Mesendoderm (in vitro differentiated cells): ENCODE results near the gene RPS19.

Source experiments
- DNase-seq: peaks from one replicate; pipeline ENCODE4 v3.0.0; 2013
- H2AK5ac ChIP-seq: 2 replicates; pipeline ENCODE4 v1.6.1; 2013; ENCODE audit warnings: low read length, inconsistent platforms
- H2BK120ac ChIP-seq: 2 replicates; pipeline ENCODE4 v1.6.1; 2013; ENCODE audit warnings: low read depth, mild to moderate bottlenecking, low read length, moderate library complexity, mixed read lengths
- H2BK15ac ChIP-seq: replicated peaks from 2 replicates; pipeline ENCODE4 v1.6.1; 2013; ENCODE audit warnings: low read depth, mild to moderate bottlenecking, moderate library complexity
- H2BK5ac ChIP-seq: 2 replicates; pipeline ENCODE4 v1.6.1; 2013; ENCODE audit warnings: low read length, inconsistent platforms
- H3K18ac ChIP-seq: 2 replicates; pipeline ENCODE4 v1.6.1; 2013; ENCODE audit warnings: mild to moderate bottlenecking, low read length, mixed read lengths
- H3K23ac ChIP-seq: one replicate; pipeline ENCODE4 v1.6.1; 2013; ENCODE audit warnings: low read length
- H3K27ac ChIP-seq: 2 replicates; pipeline ENCODE4 v1.5.1; 2013; ENCODE audit warnings: low read depth, mild to moderate bottlenecking, inconsistent platforms, low read length, moderate library complexity
- H3K27me3 ChIP-seq: 2 replicates; pipeline ENCODE4 v1.6.1; 2013; ENCODE audit warnings: low read length, control low read depth, mild to moderate bottlenecking, inconsistent platforms; ENCODE audit not compliant: insufficient read depth, poor library complexity
- H3K36me3 ChIP-seq: 2 replicates; pipeline ENCODE4 v1.6.1; 2013; ENCODE audit warnings: low read length, inconsistent platforms; ENCODE audit not compliant: control insufficient read depth, insufficient read depth
- H3K4ac ChIP-seq: one replicate; pipeline ENCODE4 v1.6.1; 2013; ENCODE audit warnings: low read depth, mild to moderate bottlenecking, low read length, moderate library complexity
- H3K4me1 ChIP-seq: 2 replicates; pipeline ENCODE4 v1.6.1; 2013; ENCODE audit warnings: low read depth, low read length, inconsistent platforms; ENCODE audit not compliant: control insufficient read depth
- H3K4me2 ChIP-seq: 2 replicates; pipeline ENCODE4 v1.6.1; 2013; ENCODE audit warnings: low read length
- H3K4me3 ChIP-seq: 2 replicates; pipeline ENCODE4 v1.5.1; 2013; ENCODE audit warnings: mild to moderate bottlenecking, low read length
- H3K56ac ChIP-seq: one replicate; pipeline ENCODE4 v1.6.1; 2013; ENCODE audit warnings: low read length
- H3K79me1 ChIP-seq: 2 replicates; pipeline ENCODE4 v1.6.1; 2013; ENCODE audit warnings: low read length, inconsistent platforms
- H3K79me2 ChIP-seq: 2 replicates; pipeline ENCODE4 v1.6.1; 2013; ENCODE audit warnings: mild to moderate bottlenecking, low read length; ENCODE audit not compliant: control insufficient read depth, insufficient read depth
- H3K9ac ChIP-seq: 2 replicates; pipeline ENCODE4 v1.6.1; 2013; ENCODE audit warnings: low read length, inconsistent platforms
- H4K5ac ChIP-seq: one replicate; pipeline ENCODE4 v1.6.1; 2013; ENCODE audit warnings: low read length
- H4K8ac ChIP-seq: one replicate; pipeline ENCODE4 v1.6.1; 2013; ENCODE audit warnings: low read depth, mild to moderate bottlenecking, control low read depth, low read length, moderate library complexity
- WGBS: extraction: QIAGEN DNeasy Blood & Tissue Kit; methylation state at CpG from one replicate; pipeline ENCODE4 v1.1.7; 2013; ENCODE audit warnings: low lambda C conversion rate, missing lambda C conversion rate; ENCODE audit not compliant: insufficient coverage; ENCODE audit errors: extremely low coverage; 5-methylcytosine and 5-hydroxymethylcytosine counted together

Gene RPS19

GRCh38 chr19:41898235-41898634 lies 38.2 kb downstream of the RPS19 start:
- no peak for DNase-seq
- no peak overlapping the region for H4K5ac ChIP-seq
- no peak overlapping the region for H2BK120ac ChIP-seq
- H3K4me2 ChIP-seq, result no peak overlapping the region
- H3K27me3 ChIP-seq, result no peaks in the 10 kb centered on the region
- no peak overlapping the region for H3K4me3 ChIP-seq
- H2BK15ac ChIP-seq, result no peak overlapping the region
- no peak overlapping the region for H3K56ac ChIP-seq
- H3K79me2 ChIP-seq, result no peaks in the 10 kb centered on the region
- no peak overlapping the region for H3K27ac ChIP-seq
- H3K23ac ChIP-seq, result no peak overlapping the region
- H2BK5ac ChIP-seq, result no peak overlapping the region
- WGBS, result no CpG with 5 or more reads among the region's 15 CpGs
- H4K8ac ChIP-seq, result no peak overlapping the region
- no peak overlapping the region for H2AK5ac ChIP-seq
- peaks cover 3% of the 10 kb centered on the region for H3K36me3 ChIP-seq
- H3K18ac ChIP-seq, result no peak overlapping the region
- H3K79me1 ChIP-seq, result no peaks in the 10 kb centered on the region
- H3K4me1 ChIP-seq, result no peaks in the 10 kb centered on the region
- no peak overlapping the region for H3K9ac ChIP-seq
- no peak overlapping the region for H3K4ac ChIP-seq

GRCh38 chr19:41901707-41902360 lies 41.8 kb downstream of the RPS19 start:
- WGBS, result no CpG with 5 or more reads among the region's 21 CpGs
- no peak overlapping the region for H4K5ac ChIP-seq
- H3K4me1 ChIP-seq, result no peaks in the 10 kb centered on the region
- H3K56ac ChIP-seq, result no peak overlapping the region
- H3K79me1 ChIP-seq, result no peaks in the 10 kb centered on the region
- H4K8ac ChIP-seq, result no peak overlapping the region
- H3K9ac ChIP-seq, result no peak overlapping the region
- H3K79me2 ChIP-seq, result no peaks in the 10 kb centered on the region
- H3K23ac ChIP-seq, result no peak overlapping the region
- H2BK15ac ChIP-seq, result no peak overlapping the region
- no peak for DNase-seq
- no peak overlapping the region for H2BK5ac ChIP-seq
- no peaks in the 10 kb centered on the region for H3K27me3 ChIP-seq
- peaks cover 6% of the 10 kb centered on the region for H3K36me3 ChIP-seq
- no peak overlapping the region for H2BK120ac ChIP-seq
- H3K18ac ChIP-seq, result no peak overlapping the region
- no peak overlapping the region for H3K27ac ChIP-seq
- H3K4ac ChIP-seq, result no peak overlapping the region
- H3K4me3 ChIP-seq, result no peak overlapping the region
- no peak overlapping the region for H2AK5ac ChIP-seq
- no peak overlapping the region for H3K4me2 ChIP-seq

GRCh38 chr19:41902594-41902993 lies 42.5 kb downstream of the RPS19 start:
- H3K9ac ChIP-seq, result no peak overlapping the region
- no peak overlapping the region for H2BK15ac ChIP-seq
- no peak overlapping the region for H3K27ac ChIP-seq
- H2BK5ac ChIP-seq, result no peak overlapping the region
- no peak overlapping the region for H3K56ac ChIP-seq
- H3K4ac ChIP-seq, result no peak overlapping the region
- no peak overlapping the region for H4K8ac ChIP-seq
- no peak overlapping the region for H3K4me2 ChIP-seq
- no CpG with 5 or more reads among the region's 17 CpGs for WGBS
- H4K5ac ChIP-seq, result no peak overlapping the region
- no peaks in the 10 kb centered on the region for H3K79me1 ChIP-seq
- no peak for DNase-seq
- no peak overlapping the region for H2AK5ac ChIP-seq
- no peak overlapping the region for H2BK120ac ChIP-seq
- no peaks in the 10 kb centered on the region for H3K27me3 ChIP-seq
- H3K4me3 ChIP-seq, result no peak overlapping the region
- H3K18ac ChIP-seq, result no peak overlapping the region
- no peaks in the 10 kb centered on the region for H3K79me2 ChIP-seq
- no peak overlapping the region for H3K23ac ChIP-seq
- H3K36me3 ChIP-seq, result peaks cover 6% of the 10 kb centered on the region
- H3K4me1 ChIP-seq, result no peaks in the 10 kb centered on the region

- no peak overlapping the region for H2BK120ac ChIP-seq
- no peak overlapping the region for H3K9ac ChIP-seq
- no peak overlapping the region for H3K4ac ChIP-seq
- no peak overlapping the region for H2BK5ac ChIP-seq
- no peak overlapping the region for H3K18ac ChIP-seq
- no peak overlapping the region for H3K27ac ChIP-seq
- peaks cover 6% of the 10 kb centered on the region for H3K36me3 ChIP-seq
- H3K79me2 ChIP-seq, result no peaks in the 10 kb centered on the region
- no peak overlapping the region for H4K5ac ChIP-seq
- no peak overlapping the region for H3K23ac ChIP-seq
- no peaks in the 10 kb centered on the region for H3K27me3 ChIP-seq
- H3K4me2 ChIP-seq, result no peak overlapping the region
- WGBS, result no CpG with 5 or more reads among the region's 19 CpGs
- H3K56ac ChIP-seq, result no peak overlapping the region
- no peak overlapping the region for H3K4me3 ChIP-seq
- no peak overlapping the region for H2BK15ac ChIP-seq
- no peaks in the 10 kb centered on the region for H3K4me1 ChIP-seq
- H2AK5ac ChIP-seq, result no peak overlapping the region
- no peak for DNase-seq
- no peak overlapping the region for H4K8ac ChIP-seq
- H3K79me1 ChIP-seq, result no peaks in the 10 kb centered on the region
These were observed 43.3 kb downstream of the RPS19 start for GRCh38 chr19:41903193-41903953.

- H3K9ac ChIP-seq, result no peak overlapping the region
- H3K18ac ChIP-seq, result no peak overlapping the region
- no peaks in the 10 kb centered on the region for H3K79me2 ChIP-seq
- no peak overlapping the region for H4K5ac ChIP-seq
- DNase-seq, result no peak
- H2BK5ac ChIP-seq, result no peak overlapping the region
- H3K79me1 ChIP-seq, result no peaks in the 10 kb centered on the region
- no peak overlapping the region for H3K27ac ChIP-seq
- H3K4me3 ChIP-seq, result no peak overlapping the region
- no peak overlapping the region for H2AK5ac ChIP-seq
- no CpG with 5 or more reads among the region's 30 CpGs for WGBS
- peaks cover 6% of the 10 kb centered on the region for H3K36me3 ChIP-seq
- no peak overlapping the region for H3K23ac ChIP-seq
- no peak overlapping the region for H3K4me2 ChIP-seq
- no peak overlapping the region for H3K4ac ChIP-seq
- no peaks in the 10 kb centered on the region for H3K27me3 ChIP-seq
- no peak overlapping the region for H4K8ac ChIP-seq
- no peak overlapping the region for H2BK15ac ChIP-seq
- no peak overlapping the region for H3K56ac ChIP-seq
- H3K4me1 ChIP-seq, result no peaks in the 10 kb centered on the region
- no peak overlapping the region for H2BK120ac ChIP-seq
These were observed 44.2 kb downstream of the RPS19 start for GRCh38 chr19:41904118-41904870.
